Measurements from ENCODE around the gene PAEP.

PAEP gene

GRCh38 chr9:135570456-135570855 is 8.9 kb downstream of the PAEP start:
- no peak for DNase-seq
- Histone ChIP-seq H3K4me1 (no peaks in the 10 kb centered on the region), H3K9me3 (no peaks in the 10 kb centered on the region), H3K36me3 (no peaks in the 10 kb centered on the region), H3K27ac (no peak overlapping the region), H3K27me3 (peaks cover 0 to 29% of the 10 kb centered on the region in 2 donors), H3K4me3 (no peak overlapping the region)
- intact Hi-C loops (cut with DNase I; ENCODE audit: low total_unique reads): no loop called here
- no peak for TF ChIP-seq CTCF (IDR thresholded peaks at IDR 0.05)

DNA sequence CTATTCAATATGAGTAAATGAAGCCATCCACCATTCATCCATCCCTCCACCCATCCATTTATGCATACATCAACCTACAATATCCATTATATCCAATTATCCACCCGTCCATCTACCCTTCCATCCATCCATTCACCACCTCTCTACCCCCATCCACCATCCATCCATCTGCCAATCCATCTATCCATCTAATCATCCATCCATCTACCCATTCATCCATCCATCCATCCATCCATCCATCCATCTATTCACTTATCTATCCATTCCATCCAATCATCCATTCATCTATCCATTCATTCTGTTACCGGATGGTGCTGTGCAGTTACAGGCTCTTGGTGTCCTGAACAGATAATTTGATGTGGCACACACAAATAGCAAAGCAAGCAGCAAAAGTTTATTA is 10.7 kb downstream of the PAEP start:
- no peaks in the 10 kb centered on the region for H3K9me3 ChIP-seq
- no peaks in the 10 kb centered on the region for H3K36me3 ChIP-seq
- intact Hi-C loops (cut with DNase I; ENCODE audit: low total_unique reads): no loop called here
- no peaks in the 10 kb centered on the region for H3K4me1 ChIP-seq
- DNase-seq: no peak
- H3K27ac ChIP-seq: no peak overlapping the region
- H3K4me3 ChIP-seq: no peak overlapping the region
- peaks cover 0 to 25% of the 10 kb centered on the region in 2 donors for H3K27me3 ChIP-seq
- TF ChIP-seq CTCF (IDR thresholded peaks at IDR 0.05): no peak

DNA sequence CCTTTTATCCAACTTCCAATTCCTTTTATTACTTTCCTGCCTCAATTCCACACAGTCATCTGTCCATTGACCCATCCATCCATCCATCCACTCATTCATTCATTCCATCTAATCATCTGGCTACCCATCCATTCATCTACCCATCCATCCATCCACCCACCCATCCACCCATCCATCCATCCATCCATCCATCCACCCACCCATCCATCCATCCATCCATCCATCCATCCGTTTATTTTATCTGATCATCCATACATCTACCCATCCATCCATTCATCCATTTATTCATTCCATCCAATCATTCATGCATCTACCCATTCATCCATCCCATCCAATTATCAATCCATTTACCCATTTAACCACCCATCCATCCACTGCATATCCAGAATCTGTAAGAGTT is 11.6 kb downstream of the PAEP start:
- Histone ChIP-seq H3K4me1 (no peaks in the 10 kb centered on the region), H3K27ac (no peak overlapping the region), H3K27me3 (peaks cover 0 to 23% of the 10 kb centered on the region in 2 donors), H3K9me3 (no peaks in the 10 kb centered on the region), H3K36me3 (no peaks in the 10 kb centered on the region), H3K4me3 (no peak overlapping the region)
- DNase-seq: no peak
- no peak for TF ChIP-seq CTCF (IDR thresholded peaks at IDR 0.05)
- intact Hi-C loops (cut with DNase I; ENCODE audit: low total_unique reads): no loop called here

DNA sequence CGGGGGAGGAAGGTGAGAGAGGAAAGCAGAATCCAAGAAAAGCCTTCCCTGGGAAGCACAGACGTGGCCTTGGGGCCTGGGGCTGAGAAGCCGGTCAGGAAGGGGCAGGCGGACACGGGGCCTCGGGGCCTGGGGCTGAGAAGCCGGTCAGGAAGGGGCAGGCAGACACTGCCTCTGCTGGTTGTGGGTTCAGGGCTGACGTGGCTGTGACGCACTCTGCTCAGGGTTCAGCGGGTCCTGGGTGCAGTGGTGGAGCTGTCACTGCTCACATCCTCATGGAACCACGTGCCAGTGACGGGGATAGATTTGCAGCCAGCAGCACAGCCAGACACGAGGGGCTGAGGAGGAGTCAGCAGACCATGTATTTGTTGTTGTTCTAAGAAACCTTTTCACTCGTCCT is 12.8 kb downstream of the PAEP start:
- Histone ChIP-seq H3K27me3 (peaks cover 0 to 23% of the 10 kb centered on the region in 2 donors), H3K9me3 (no peaks in the 10 kb centered on the region), H3K27ac (no peak overlapping the region), H3K4me1 (no peaks in the 10 kb centered on the region), H3K4me3 (no peak overlapping the region), H3K36me3 (no peaks in the 10 kb centered on the region)
- TF ChIP-seq CTCF (IDR thresholded peaks at IDR 0.05): no peak
- DNase-seq: no peak
- intact Hi-C loops (cut with DNase I; ENCODE audit: low total_unique reads): no loop called here

DNA sequence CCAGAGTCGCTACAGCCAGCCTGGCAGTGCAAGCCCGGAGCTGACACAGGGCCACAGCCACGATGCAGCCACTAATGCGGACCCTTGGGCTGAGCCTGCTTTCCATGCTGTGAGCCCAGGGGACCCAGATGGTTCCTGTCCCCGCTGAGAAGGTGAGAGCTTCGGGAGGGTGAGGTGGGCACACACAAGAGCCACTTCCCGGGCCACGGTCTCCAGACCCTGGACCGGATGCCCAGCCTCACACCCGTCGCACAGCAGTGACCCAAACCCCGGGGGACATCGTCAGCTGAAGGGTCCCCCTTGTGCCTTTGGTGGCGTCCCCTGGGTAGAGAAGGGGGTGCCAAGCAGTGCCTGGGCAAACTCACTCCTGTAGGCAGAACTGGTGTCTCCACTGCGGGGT is 13.4 kb downstream of the PAEP start:
- Histone ChIP-seq H3K27me3 (peaks cover 0 to 23% of the 10 kb centered on the region in 2 donors), H3K9me3 (no peaks in the 10 kb centered on the region), H3K36me3 (no peaks in the 10 kb centered on the region), H3K4me3 (no peak overlapping the region), H3K4me1 (no peaks in the 10 kb centered on the region), H3K27ac (no peak overlapping the region)
- no peak for TF ChIP-seq CTCF (IDR thresholded peaks at IDR 0.05)
- intact Hi-C loops (cut with DNase I; ENCODE audit: low total_unique reads): no loop called here
- DNase-seq: no peak

DNA sequence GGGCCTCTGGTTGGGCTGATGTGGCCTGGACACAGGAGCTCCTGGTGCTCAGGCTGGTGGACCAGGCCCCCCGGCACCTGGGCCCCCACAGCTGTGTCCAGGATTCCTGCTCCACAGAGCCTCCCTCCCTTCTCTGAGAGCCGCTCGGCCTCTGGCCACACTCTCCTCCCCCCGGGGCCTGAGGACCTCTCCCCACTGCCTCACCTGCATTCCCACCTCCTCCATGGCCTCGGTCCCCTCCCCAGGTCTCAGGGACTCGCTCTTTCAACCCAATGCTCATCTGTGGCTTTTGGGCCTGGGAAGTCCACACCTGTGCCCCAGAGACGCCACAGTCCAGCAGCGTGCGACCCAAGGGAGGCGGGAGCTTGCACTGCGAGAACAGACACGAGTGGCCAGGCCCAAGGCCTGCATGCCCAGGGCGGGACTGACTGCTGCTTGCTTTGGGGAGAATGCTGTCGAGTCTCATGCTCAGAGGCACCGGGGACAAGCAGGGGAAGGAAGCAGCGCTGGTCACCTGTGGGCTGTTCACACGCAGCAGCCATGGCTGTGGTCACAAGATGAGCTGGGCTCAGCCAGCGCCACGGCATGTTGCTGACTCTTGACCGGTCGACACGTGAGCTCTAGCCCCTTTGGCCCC is 14.6 kb downstream of the PAEP start:
- Histone ChIP-seq H3K4me1 (no peaks in the 10 kb centered on the region), H3K9me3 (no peaks in the 10 kb centered on the region), H3K4me3 (no peak overlapping the region), H3K36me3 (no peaks in the 10 kb centered on the region), H3K27me3 (peaks cover 0 to 33% of the 10 kb centered on the region in 2 donors), H3K27ac (no peak overlapping the region)
- TF ChIP-seq CTCF (IDR thresholded peaks at IDR 0.05): no peak
- no peak for DNase-seq
- intact Hi-C loops (cut with DNase I; ENCODE audit: low total_unique reads): no loop called here

Data from tibial artery (tissue), 4 donors.